HuH-7.5 (cell line): ENCODE data around the gene TM7SF2.
"Not testable (repeated sequence)": the region's sequence is repeated elsewhere in the genome, so short reads cannot be mapped to it uniquely, and the experiment has no call there.

Experiments used
- DNase-seq: peaks from one replicate; pipeline ENCODE4 v3.0.0; 2011; ENCODE audit warnings: low spot score

Gene TM7SF2

DNA sequence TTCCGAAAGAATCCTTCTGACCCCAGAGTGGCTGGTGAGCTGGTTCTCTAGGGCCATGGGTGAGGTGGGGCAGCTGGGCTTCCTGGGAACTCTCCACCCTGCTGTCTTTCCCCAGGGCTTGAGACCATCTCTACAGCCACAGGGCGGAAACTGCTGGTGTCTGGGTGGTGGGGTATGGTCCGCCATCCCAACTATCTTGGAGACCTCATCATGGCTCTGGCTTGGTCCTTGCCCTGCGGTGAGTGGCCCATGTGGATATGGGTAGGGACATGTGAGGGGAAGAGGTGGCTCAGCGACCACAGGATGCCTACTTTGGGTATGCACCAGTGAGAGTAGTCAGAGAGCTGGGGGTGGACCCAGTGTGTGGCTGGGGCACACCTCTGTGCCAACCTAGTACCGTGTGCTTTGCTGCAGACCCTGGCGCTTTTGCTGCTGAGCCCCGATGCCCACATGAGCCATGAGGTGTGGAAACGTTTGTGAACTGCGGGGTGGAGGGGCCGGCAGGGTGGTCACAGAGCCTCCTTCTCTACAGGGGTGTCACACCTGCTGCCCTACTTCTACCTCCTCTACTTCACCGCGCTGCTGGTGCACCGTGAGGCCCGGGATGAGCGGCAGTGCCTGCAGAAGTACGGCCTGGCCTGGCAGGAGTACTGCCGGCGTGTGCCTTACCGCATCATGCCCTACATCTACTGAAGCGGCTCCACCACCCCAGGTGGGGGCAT lies 3.9 kb downstream of the TM7SF2 start:
- DNase-seq = no peak

DNA sequence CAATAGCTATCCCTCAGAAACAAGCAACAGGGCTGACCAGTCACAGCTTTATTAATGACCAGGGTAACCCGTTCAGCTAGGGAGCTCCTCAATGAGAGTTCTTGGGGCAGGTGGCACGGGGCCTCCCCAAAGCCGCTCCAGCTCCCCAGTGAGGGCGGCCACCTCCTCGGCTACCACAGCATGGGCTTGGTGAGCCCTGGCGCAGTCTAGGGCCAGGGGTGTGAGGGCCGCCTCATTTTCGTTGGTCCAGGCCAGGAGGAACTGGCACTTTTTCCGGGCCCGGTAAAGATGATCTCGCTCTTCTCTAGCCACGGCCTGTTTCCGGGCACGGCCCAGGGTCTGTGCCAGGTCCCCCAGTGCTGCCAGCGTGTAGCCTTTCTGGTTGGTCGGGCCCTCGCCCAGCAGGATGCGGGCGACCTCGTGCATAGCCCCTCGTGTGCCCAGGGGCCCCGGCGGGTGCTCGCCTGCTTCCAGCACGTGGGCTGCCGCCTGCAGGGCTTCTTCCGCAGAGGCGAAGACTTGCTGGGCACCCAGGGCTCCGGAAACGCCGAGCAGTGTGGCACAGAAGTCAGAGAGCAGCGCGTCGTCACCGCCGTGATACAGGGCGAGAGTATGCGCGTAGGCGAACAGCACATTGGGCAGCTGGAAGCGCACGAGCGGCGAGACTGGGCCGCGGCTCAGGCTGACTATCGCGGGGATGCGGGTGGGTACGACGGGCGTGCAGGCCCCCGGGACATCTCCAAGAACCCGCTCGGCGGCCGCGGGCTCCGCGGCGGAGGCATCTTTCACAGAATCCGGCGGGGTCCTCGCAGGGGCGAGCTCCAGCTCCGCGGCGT lies 4.9 kb downstream of the TM7SF2 start:
- DNase-seq = no peak

DNA sequence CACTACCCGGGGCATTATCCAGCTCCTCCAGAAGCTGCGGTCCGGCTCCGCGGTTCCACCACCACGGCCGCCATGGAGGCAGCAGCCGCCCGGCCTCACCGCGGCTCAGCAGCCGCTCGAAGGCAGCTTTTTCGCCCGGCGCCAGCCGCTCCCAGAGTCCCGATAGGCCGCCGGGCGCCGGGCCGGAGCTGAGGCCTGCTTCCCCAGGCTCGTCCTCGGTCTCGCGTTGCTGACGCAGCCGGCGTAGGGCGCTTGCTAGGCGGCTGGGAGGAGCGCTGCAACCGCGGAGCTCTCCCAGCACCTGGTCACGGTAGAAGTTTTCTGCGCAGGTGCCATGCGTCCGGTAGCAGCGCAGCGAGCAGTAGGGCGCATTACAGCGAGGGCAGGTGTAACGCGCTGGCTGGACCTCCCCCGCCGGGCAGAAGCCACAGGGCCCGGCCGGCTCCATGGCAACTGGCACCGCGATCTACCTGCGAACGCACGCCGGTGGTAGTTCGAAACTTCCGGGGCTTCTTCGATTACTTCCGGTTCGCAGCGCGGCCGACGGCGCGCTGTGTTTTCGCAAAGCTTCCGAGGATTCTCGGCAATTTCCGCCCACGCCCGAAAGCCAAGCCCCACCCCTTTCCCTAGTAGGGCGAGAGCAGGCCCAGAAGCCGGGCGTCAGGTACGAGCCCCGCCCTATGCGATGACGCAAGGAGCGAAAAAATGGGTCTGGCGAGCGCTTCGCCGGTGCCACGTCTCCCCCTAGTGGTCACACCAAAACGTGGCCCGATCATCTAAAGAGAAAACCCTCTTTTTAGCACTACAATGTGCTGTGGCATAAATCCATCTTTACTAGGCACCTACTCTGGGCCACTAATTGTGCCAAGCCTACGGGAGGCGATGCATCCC lies 5.8 kb downstream of the TM7SF2 start, which contains the start of gene ZNHIT2:
ZNHIT2 (minus strand) TSS at position 496 of the 891 bp plus-strand sequence; CDS start at position 448, 48 bp downstream.
- DNase-seq = peak; percentile 76

DNA sequence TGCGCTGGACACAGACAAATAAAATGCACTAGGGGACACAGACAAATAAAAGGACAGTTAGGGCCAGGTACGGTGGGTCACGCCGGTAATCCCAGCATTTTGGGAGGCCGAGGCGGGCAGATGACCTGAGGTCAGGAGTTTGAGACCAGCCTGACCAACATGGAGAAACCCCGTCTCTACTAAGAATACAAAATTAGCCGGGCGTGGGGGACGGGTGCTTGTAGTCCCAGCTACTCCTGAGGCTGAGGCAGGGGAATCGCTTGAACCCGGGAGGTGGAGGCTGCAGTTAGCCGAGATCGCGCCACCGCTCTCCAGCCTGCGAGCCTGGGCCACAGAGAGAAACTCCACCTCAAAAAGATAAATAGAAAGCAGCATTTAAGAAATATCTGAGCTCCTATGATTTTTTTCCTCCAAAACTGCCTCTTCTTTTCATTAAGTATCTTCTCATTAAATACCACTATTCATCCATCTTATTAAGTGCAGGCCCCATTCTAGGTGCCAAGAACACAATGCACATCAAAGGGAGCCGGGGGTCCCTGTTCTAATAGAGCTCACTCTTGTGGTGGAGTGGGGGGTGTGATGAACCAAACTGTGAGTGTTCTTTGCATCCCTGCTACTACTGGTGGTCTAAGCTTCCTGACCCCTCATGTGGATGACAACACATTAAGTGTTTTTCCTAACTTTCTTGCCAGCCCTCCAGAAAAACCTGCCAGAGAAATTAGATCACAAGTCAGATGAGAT lies 6.6 kb downstream of the TM7SF2 start:
- no peak for DNase-seq

DNA sequence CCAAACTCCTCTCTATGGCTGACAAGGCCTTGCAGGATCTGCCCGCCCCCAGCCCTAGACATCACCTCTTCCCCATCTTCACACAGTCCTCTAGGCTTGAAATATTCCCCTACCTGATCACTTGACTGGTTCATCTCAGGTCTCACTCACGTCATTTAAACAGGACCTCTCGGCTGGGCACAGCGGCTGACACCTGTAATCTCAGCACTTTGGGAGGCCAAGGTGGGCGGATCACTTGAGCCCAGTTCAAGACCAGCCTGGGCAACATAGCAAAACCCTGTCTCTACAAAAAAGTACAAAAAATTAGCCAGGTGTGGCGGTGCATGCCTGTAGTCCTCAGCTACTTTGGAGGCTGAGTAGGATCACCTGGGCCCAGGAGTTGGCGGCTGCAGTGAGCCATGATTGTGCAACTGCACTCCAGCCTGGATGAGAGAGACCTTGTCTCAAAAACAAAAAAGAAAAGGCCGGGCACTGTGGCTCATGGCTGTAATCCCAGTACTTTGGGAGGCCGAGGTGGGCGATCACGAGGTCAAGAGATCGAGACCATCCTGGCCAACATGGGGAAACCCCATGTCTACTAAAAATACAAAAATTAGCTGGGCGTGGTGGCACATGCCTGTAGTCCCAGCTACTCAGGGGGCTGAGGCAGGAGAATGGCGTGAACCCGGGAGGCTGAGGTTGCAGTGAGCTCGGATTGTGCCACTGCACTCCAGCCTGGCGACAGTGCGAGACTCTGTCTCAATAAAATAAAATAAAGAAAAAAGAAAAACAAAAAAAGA lies 7.4 kb downstream of the TM7SF2 start:
- not testable (repeated sequence) for DNase-seq

DNA sequence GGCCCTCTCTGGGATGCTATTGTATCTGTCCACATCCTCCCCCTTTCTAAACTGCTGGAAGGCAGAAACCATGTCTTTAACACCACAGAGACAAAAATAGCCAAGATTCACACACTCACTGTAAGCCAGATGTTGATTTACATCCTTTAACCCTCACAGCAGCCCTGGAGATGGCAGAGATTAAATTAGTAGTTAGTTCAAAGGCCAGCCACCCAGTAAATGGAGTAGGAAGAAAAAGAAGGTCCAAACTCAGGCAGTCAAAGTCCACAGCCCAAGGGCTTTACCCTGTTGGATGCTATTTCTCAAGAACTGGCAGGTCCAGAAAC lies 8.0 kb downstream of the TM7SF2 start:
- DNase-seq = no peak

DNA sequence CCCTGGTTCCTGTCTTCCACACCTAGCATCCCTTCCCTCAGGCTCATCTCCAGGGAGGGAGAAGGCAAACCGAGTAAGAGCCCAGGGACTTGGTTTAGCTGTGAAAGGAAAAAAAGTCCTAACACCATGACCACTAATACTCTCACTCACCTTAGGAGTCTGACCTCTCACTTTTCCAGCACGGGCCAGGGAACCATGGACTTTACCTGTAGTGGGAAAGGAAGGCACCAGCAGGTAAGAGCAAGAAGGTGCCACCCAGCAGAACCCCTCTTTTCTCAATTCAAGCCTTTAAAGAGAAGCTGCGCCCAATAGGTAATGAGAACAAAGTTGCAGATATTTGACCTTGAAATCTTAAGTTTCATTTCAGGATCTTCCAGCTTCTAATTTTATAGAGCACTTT lies 9.2 kb downstream of the TM7SF2 start:
- no peak for DNase-seq

DNA sequence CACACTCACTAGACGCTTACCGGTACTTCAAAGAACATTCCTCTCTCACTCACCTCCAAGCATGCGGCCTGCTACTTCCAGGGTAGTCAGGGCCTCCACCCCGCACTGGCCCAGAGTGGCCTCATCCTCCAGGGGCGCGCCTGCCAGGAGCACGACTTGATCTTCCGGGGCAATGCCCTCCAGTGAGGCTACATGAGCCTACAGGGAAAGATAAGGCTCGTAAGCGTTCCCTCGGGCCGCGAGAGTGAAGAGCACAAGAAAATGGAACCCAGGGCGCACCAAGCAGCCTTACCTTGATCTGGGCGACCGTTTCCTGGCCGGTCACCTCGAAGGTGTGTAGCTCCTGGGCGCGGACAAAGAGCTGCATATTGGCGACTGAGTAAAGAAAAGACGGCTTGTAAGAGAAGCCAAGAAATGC lies 9.8 kb downstream of the TM7SF2 start:
- DNase-seq = no peak

DNA sequence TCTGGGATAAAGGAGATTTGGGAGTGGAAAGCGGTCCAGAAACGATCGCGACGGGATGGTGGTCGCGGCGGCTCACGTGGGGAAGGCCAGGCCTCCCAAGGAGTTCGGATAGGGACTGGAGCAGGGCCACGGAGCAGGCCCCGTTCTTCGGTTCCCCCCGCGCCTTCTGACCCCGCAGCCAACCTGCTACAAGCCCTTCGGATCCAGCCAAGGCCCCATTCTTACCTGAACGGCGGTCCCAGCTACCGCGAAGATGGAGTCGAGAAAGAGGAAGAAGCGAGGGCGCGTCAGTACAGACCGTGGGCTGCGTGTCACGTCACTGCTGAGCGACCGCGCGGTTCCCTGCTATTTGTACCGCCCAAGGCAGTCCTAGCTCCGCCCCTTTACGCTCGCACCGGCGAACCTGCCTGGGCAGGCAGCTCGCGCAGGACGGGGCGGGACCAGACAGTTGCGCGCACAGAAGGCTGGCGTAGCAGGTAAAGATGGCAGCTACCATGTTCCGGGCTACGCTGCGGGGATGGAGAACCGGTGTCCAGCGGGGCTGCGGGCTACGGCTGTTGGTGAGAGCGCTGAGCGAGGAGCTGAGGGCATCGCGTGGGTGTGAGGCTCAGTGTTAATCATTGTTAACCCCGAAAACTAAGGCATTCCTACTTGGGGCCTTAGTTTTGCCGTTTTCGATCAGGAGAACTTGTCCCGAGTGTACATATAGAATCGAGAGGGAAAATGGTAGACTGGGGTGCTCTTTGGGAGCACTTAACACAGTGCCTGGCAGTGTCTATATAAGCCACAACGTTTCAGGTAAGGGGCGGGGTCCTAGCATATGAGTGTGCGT lies 10.4 kb downstream of the TM7SF2 start, which contains the start of the genes FAU and MRPL49:
FAU (minus strand) TSS at position 270 of the 832 bp plus-strand sequence. CDS start 321 bp downstream, outside the sequence.
MRPL49 (plus strand) TSS at position 457 of the 832 bp plus-strand sequence; CDS start at position 483, 26 bp downstream.
- DNase-seq = peak; percentile 88

DNA sequence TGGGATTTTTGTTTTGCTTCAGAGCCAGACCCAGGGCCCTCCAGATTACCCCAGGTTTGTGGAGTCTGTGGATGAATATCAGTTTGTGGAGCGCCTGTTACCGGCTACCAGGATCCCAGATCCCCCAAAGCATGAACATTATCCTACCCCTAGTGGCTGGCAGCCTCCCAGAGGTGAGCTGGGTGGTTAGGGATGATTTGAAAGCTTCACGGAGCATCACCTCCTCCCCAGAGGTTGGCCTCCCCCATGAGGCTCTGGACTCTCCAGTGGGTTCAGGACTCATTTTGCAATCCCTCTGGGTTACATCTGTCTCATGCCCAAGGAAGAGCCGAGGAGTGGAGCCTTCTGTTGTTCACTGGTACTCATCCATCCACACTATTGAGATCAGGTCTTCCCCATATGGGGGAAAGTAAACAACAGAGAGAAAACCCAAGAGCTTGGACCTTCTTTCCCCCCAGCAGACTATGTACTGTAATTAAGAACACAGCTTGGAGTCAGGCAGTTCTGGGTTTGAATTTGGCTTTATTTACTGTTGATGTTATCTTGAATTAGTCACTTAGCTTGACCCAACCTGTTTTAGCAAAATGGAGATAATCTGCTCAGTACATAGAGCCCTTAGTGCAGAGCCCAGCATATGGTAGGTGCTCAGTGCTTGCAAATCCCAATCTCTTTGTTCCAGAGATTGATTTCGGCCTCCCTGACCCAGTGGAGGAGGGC lies 13.0 kb downstream of the TM7SF2 start:
- DNase-seq = no peak

DNA sequence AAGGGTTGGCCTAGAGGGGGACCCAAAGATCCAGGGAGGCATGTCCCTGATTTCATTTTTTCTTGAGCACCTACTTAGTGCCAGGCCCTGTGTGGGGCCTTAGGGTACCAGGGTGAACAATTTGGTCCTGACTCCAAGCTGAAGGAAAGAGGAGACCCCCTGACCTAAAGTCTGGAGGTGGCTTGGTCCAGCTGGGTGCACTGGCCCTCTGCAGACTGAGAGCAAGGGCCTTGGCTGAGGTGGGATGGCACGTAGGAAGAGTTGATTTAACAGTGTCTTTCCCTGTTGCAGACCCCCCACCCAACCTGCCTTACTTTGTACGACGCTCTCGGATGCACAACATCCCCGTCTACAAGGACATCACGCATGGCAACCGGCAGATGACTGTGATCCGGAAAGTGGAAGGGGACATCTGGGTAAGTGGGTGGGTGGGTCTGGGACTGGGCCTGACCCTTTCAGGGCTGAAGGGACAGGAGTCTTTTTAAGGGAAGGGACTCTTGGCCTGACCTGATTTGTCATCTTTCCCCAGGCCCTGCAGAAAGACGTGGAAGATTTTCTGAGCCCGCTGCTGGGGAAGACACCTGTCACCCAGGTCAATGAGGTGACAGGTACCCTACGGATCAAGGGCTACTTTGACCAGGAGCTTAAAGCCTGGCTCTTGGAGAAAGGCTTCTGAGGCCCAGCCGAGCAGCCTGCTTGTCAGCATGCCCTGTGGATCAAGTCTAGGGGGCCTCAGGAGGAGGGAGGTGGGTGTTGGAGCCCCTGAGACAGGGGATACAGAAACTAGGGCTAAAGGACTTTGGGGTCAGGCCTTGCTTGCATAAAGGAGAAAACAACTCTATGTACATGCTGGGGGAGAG lies 13.8 kb downstream of the TM7SF2 start:
- no peak for DNase-seq

DNA sequence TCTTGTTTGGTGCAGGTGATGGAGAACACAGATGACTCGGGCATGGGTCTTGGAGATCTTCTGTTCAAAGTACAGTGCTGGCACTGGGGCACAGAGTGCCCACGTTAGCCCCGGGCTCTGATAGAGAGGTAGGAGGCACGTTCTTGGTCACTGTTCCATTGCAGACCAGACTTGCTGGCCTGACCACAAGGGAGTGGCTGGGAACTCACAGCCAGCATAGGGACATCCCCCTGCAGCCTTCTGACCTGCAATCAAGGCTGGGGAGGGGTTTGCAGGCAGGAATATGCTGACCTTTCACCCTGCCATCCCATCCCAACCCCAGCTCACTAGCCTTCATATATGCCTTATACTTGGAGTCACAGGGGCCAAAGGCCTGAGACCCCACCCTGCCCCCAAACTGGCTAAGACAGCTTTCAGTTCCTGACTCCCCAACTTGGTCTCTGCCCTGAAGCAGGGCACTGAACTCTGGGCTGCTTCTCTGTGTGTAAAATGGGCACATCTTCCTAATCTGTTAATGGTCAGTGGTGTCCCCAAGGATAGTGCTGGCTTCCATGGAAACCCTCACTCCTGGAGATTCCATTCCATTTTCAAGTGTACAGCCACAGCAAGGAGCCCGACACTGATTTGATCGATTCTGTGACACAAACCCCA lies 15.1 kb downstream of the TM7SF2 start:
- no peak for DNase-seq

DNA sequence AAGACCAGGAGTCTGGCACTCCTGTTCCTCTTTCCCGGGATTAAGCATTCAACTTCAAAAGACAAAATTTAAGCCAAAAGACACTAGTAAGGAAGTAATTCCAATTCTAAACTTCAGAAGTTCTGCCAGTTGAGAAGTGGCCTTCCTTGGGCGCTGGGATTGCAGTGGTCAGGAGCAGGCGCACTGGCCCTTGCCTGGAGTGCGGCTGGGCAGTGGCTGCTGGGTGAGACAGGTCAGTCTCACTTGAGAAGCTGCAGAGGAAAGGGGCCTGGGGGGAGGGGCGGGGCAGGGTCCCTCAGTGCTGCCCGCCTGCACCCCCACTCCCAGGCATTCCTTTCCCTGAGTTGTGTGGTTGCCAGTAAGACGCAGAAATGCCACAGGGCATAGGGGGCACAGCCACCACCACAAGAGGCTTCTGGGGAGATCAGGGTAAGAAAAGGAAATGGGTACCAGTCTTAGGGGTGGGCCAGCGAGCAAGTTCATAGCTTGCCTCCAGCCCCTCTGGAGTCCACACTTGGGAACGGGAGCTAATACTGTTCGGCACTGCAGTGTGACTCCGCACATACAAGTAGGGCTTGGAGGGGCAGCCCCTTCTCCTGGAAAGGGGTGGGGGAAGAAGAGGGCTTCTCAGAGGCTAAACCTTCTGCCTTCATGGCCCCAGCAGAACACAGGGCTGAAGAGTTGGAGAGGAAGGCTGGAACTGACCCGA lies 16.0 kb downstream of the TM7SF2 start:
- DNase-seq = no peak

DNA sequence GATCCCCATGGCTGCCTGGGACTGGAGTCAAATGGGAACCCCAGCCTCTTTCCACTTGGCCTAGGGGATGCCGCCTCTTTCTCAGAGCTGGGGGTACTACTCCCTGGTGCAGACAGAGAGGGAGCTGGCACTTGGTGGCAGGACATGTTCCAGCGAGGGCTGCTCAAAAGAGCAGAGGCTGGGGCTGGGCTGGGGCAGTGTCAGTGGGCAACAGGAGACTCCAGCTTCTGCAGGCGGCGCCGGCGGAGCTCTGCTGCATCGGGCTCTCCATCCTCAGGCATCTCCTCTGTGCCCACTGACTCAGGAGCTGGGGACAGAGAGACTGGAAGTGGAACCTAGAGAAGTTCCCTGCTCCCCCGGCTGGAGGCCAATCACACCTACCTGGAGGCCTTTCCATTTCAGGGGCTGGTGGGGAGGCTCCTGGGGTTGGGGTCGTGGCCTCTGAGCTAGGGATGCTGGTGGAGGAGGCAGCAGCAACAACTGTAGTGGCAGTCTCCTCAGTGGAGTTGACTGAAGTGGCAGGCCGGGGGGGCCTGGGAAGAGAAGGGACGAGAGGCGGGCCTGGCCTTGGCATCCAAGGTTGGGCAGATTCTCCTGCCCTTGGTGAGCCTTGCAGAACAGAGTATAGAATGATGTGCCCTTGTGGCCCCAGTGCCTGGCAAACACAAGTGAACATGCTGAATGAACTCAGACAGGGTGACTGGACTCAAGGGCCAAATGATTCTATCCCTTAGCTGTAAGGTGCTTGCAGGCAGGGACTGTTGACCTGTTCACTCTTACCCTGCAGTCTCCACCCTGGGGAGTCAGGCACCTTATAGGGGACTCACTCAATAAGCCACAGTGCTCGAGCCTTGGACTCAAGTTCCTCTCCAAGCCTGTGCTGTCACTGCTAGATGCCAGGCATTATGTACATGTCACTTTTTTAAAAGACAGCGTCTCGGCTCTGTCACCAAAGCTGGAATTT lies 16.8 kb downstream of the TM7SF2 start:
- DNase-seq = no peak

DNA sequence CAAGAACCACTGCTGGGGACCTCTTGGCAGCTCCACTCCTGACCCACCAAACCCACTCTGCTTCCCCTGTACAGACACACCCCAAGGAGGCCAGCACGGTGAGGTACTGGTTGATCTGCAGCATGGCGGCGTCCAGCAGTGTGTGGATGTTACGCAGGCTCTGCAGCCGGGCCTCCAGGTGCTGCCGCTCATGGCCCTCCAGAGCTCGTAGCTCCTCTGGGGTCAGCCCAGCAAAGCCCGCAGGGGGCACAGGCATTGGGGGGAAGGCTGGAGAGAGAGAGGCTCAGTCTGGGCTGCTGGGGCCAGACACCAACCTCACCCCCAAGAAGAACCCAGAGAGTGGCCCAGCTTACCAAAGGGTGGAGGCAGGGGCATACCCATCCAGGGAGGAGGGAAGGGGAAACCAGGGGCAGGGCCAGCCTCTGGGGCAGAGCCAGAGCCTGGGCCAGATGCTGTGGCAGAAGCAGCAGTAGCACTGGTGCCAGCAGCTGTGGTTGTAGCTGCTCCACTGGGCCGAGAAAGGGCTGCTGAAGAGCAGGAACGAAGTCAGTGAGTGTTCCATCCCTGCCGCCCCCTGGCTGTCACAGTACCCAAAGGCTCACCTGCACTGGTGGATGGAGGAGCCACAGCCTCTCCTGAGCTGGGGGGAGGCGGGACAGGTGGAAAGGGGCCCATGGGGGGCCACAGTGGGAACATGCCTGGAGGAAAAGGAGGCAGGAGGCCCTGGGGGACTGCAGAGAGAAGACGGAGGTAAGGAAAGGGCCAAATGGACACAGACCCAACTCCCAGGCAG lies 18.2 kb downstream of the TM7SF2 start:
- DNase-seq = no peak
